K562 (cell line): ENCODE results near the gene LPAR3.

Experiments used
- JUND ChIP-seq, 2 experiments: IDR thresholded peaks; 2 replicates in 1 of 2; 3 replicates in 1 of 2; pipeline ENCODE4 v1.6.1; 2011; ENCODE audit warnings: borderline replicate concordance in 2 of 2, low read depth in 2 of 2, low read length in 2 of 2, improper control_type of control experiment in 1 of 2, missing biosample characterization in 1 of 2, missing genetic modification characterization in 1 of 2, missing genetic modification reagents in 1 of 2
- POLR2AphosphoS2 ChIP-seq: IDR thresholded peaks from 2 replicates; pipeline ENCODE4 v1.6.1; 2012; ENCODE audit warnings: low read length, improper control_type of control experiment
- SMC3 ChIP-seq: conservative IDR thresholded peaks from 2 replicates; pipeline ENCODE4 v1.6.1; 2011; ENCODE audit warnings: low read depth, low read length, improper control_type of control experiment; ENCODE audit not compliant: insufficient read depth
- ZNF354B ChIP-seq: fragments of 250-450 bp; sonication (Bioruptor Pico); IDR thresholded peaks from 2 replicates; pipeline ENCODE4 v1.4.0; 2020
- TF ChIP-seq, protein P1 (sequence below): fragments of 450-650 bp; formaldehyde crosslinking; IDR thresholded peaks from 2 replicates; pipeline ENCODE4 v1.4.0; 2022; ENCODE audit warnings: missing genetic modification characterization
- TF ChIP-seq, protein P2 (sequence below): sonication (generic); formaldehyde crosslinking; IDR thresholded peaks from 2 replicates; pipeline ENCODE4 v1.4.0; 2020; ENCODE audit warnings: mild to moderate bottlenecking, missing genetic modification reagents
- TF ChIP-seq, protein P3 (sequence below), 3 experiments: IDR thresholded peaks in 2 of 3; conservative IDR thresholded peaks in 1 of 3; 2 replicates each; pipeline ENCODE4 v1.5.1; 2011 to 2012; ENCODE audit warnings: low read length in 3 of 3, mild to moderate bottlenecking in 3 of 3, control low read depth in 2 of 3, improper control_type of control experiment in 1 of 3, inconsistent platforms in 1 of 3, low read depth in 1 of 3, mixed read lengths in 1 of 3, moderate library complexity in 1 of 3; ENCODE audit not compliant: insufficient read depth in 2 of 3

DNA sequence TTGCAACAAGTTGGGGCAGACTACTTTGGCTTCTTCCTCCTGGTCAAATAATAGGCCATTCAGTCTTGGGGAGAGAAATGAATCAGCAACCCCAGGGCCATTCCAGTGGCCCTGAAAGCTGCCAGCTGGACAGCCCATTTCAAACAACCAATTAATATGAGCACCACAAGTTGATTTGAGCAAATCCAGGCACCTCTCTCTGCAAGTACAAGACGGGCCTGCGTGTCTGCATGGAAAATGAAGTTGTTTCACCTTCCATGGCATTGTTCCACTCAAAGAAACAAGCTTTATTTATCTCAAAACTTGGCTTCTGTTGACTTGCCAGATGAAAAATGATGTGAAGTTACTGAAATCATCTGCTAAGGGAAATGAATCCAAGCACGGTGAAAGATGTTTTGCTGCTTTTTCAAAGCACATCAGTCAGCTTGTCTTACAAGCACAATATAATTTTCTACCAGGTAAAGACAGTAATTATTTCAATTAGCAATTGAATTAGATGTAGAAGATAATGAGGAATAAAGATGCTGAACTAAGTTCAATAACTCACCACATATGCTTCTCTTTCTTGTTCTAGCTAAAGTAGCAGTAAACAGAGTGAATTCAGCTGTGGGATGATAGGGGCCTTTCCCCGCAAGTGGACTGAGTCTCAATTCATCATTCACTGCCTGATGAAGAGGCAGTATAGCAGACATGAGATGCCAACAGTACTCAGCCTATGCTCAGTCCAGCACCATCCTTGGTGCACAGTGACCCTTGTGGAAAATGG lies 107.6 kb downstream of the LPAR3 start:
- TF ChIP-seq, protein P1, sequence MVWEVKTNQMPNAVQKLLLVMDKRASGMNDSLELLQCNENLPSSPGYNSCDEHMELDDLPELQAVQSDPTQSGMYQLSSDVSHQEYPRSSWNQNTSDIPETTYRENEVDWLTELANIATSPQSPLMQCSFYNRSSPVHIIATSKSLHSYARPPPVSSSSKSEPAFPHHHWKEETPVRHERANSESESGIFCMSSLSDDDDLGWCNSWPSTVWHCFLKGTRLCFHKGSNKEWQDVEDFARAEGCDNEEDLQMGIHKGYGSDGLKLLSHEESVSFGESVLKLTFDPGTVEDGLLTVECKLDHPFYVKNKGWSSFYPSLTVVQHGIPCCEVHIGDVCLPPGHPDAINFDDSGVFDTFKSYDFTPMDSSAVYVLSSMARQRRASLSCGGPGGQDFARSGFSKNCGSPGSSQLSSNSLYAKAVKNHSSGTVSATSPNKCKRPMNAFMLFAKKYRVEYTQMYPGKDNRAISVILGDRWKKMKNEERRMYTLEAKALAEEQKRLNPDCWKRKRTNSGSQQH (CRISPR knock-in tag) = no peak
- TF ChIP-seq JUND (IDR thresholded peaks at IDR 0.05; ENCODE audit: borderline replicate concordance, low read depth, low read length) (no peak), JUND (tag; IDR thresholded peaks at IDR 0.05; ENCODE audit: borderline replicate concordance, low read depth, low read length) (no peak), ZNF354B (no peak), SMC3 (no peak), POLR2AphosphoS2 (no peak)
- TF ChIP-seq, protein P2, sequence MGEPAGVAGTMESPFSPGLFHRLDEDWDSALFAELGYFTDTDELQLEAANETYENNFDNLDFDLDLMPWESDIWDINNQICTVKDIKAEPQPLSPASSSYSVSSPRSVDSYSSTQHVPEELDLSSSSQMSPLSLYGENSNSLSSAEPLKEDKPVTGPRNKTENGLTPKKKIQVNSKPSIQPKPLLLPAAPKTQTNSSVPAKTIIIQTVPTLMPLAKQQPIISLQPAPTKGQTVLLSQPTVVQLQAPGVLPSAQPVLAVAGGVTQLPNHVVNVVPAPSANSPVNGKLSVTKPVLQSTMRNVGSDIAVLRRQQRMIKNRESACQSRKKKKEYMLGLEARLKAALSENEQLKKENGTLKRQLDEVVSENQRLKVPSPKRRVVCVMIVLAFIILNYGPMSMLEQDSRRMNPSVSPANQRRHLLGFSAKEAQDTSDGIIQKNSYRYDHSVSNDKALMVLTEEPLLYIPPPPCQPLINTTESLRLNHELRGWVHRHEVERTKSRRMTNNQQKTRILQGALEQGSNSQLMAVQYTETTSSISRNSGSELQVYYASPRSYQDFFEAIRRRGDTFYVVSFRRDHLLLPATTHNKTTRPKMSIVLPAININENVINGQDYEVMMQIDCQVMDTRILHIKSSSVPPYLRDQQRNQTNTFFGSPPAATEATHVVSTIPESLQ (CRISPR knock-in tag) = no peak
- TF ChIP-seq, protein P3, sequence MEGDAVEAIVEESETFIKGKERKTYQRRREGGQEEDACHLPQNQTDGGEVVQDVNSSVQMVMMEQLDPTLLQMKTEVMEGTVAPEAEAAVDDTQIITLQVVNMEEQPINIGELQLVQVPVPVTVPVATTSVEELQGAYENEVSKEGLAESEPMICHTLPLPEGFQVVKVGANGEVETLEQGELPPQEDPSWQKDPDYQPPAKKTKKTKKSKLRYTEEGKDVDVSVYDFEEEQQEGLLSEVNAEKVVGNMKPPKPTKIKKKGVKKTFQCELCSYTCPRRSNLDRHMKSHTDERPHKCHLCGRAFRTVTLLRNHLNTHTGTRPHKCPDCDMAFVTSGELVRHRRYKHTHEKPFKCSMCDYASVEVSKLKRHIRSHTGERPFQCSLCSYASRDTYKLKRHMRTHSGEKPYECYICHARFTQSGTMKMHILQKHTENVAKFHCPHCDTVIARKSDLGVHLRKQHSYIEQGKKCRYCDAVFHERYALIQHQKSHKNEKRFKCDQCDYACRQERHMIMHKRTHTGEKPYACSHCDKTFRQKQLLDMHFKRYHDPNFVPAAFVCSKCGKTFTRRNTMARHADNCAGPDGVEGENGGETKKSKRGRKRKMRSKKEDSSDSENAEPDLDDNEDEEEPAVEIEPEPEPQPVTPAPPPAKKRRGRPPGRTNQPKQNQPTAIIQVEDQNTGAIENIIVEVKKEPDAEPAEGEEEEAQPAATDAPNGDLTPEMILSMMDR (IDR thresholded peaks at IDR 0.05 in 2 of 3, conservative IDR thresholded peaks at IDR 0.05 in 1 of 3; ENCODE audit: insufficient read depth in 2 of 3, low read depth in 1 of 3, low read length in 3 of 3) = no peak
